HG02970 (cell line): ENCODE results near the gene NR1H2.
A peak's percentile ranks its signal among the peaks of the same experiment; 100 is the strongest.

ENCODE experiments used
- ATAC-seq: cut with Tn5 transposase; IDR thresholded peaks from one replicate; pipeline ENCODE4 v1.9.1; 2021; ENCODE audit warnings: mild to moderate bottlenecking, moderate library complexity, moderate number of reproducible peaks; ENCODE audit not compliant: unreplicated experiment, low FRiP score

NR1H2 gene

GRCh38 chr19:50420127-50420526 is 43.9 kb downstream of the NR1H2 start:
- ATAC-seq = no peak

GRCh38 chr19:50420808-50421207 is 44.6 kb downstream of the NR1H2 start:
- ATAC-seq = no peak

- ATAC-seq = no peak
Observed at GRCh38 chr19:50422397-50423278, 46.4 kb downstream of the NR1H2 start.

- ATAC-seq = no peak
Observed at GRCh38 chr19:50423279-50424113, 47.2 kb downstream of the NR1H2 start.

GRCh38 chr19:50425581-50425980 is 49.3 kb downstream of the NR1H2 start:
- ATAC-seq = no peak

- no peak for ATAC-seq
Observed at GRCh38 chr19:50427318-50427925, 51.2 kb downstream of the NR1H2 start.

GRCh38 chr19:50427997-50428425 is 51.8 kb downstream of the NR1H2 start:
- no peak for ATAC-seq

- ATAC-seq = no peak
Observed at GRCh38 chr19:50428772-50429463, 52.7 kb downstream of the NR1H2 start.

GRCh38 chr19:50430888-50431342 is 54.7 kb downstream of the NR1H2 start:
- ATAC-seq = no peak

GRCh38 chr19:50431343-50432220 is 55.3 kb downstream of the NR1H2 start:
- peak; percentile 75 for ATAC-seq

- ATAC-seq = no peak
Observed at GRCh38 chr19:50432221-50433028, 56.2 kb downstream of the NR1H2 start, which contains the start of gene MYBPC2. Gene MYBPC2 (plus strand): TSS chr19:50432892. CDS start chr19:50432954, 62 bp downstream.
